HG02763 (cell line): Measurements from ENCODE around the gene ZNRF4.
"Not testable (repeated sequence)": the region's sequence is repeated elsewhere in the genome, so short reads cannot be mapped to it uniquely, and the experiment has no call there.

ENCODE experiments used
- ATAC-seq: cut with Tn5 transposase; IDR thresholded peaks from one replicate; pipeline ENCODE4 v1.9.1; 2021; ENCODE audit warnings: mild to moderate bottlenecking, moderate library complexity; ENCODE audit not compliant: unreplicated experiment

The ZNRF4 gene

GRCh38 chr19:5455367-5456129 is at the start of gene ZNRF4:
Gene ZNRF4 (plus strand): TSS chr19:5455417. CDS start chr19:5455492, 75 bp downstream.
- no peak for ATAC-seq

DNA sequence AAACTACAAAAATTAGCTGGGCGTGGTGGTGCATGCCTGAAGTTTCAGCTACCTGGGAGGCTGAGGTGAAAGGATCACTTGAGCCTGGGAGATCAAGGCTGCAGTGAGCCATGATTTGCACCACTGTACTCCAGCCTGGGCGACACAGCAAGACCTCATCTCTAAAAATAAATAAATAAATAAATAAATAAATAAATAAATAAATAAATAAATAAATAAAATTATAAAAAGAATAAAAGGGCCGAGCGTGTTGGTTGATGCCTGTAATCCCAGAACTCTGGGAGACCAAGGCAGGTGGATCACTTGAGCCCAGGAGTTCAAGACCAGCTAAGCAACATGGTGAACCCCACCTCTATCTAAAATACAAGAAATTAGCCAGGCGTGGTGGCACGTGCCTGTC is 49.0 kb upstream of the ZNRF4 start:
- ATAC-seq, result not testable (repeated sequence)

DNA sequence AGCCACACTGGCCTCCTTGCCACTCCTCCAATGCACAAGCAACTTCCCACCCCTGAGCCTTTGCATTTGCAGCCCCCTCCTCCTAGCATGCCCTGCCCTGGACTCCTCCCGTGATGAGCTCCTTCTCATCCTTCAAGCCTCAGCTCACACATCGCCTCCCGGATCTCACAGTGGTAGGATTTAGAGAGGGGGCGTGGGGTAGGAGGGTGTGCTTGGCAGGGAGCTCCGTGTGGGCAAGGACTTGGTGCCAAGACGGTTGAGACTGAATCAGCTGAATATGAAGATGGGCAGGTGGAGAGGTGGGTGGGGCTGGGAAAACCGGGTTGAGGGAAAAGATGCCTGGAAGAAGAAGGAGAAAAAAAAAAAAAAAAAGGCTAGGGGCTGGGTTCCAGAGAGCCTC is 48.4 kb upstream of the ZNRF4 start:
- ATAC-seq, result no peak

GRCh38 chr19:5407356-5407755 is 47.9 kb upstream of the ZNRF4 start:
- ATAC-seq, result no peak

DNA sequence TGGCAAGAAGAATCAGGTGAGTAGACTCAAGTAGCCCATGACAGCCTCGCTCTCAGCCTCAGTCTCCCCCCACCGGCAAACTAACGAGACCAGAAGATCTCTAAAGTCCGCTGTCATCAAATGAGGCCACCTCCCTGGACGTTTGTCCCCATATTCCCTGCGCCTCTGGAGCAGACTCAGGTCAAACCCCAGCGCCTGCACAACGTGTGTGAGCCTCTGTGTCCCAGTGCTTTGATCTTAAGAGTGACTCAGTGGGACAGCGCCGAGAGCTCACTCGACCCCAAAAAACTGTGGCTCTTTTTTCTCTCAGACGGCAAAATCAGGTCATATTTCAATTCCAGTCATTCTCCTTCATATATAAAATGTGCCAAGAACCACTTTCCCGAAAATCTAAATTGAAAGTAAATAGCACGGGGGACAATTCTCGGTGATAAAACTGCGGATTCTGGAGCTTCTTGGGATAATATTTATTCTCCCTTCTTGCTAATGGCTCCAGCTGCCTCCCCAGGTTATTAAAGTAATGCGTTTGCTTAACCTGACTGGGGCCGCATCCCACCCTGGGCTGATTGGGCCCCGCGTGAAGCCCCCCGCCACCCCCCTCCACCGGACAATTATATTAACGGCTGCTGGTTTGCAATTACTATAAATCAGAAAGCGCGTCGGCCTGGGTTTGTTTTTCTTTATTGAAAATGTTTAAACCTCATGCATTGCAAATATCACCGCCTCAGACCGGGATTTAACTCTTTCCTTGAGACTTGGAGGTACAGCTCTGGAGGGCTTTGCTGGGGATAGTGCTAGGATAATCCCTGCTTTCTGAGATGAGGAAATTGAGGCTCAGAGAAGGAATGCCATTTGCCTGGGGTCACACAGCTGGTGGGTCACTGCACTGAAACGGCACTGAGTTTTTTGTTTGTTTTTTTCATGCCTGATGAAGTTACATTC is 37.5 kb upstream of the ZNRF4 start:
- no peak for ATAC-seq

DNA sequence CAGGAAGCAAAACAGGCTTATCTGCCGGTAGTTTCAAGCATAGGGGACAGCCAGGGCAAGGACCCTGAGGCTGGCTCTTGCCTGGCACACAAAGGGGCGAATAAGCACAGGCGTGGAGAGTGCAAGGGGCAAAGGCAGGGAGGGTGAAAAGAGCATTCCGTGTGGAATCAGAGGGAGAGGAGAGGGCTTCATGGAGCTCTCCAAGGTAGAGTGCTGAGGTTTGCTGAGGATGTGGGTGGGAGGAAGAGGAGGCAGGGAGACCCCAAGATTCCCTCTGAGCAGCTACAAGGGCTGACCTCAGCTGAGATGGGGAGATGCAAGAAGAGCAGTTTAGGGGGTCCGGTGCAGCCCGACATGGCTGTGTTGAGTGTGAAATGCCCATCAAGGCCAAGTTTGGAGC is 36.5 kb upstream of the ZNRF4 start:
- no peak for ATAC-seq

GRCh38 chr19:5420953-5421352 is 34.3 kb upstream of the ZNRF4 start:
- no peak for ATAC-seq

GRCh38 chr19:5423567-5424125 is 31.6 kb upstream of the ZNRF4 start:
- no peak for ATAC-seq

- no peak for ATAC-seq
Observed at GRCh38 chr19:5424192-5424973, 30.8 kb upstream of the ZNRF4 start.

DNA sequence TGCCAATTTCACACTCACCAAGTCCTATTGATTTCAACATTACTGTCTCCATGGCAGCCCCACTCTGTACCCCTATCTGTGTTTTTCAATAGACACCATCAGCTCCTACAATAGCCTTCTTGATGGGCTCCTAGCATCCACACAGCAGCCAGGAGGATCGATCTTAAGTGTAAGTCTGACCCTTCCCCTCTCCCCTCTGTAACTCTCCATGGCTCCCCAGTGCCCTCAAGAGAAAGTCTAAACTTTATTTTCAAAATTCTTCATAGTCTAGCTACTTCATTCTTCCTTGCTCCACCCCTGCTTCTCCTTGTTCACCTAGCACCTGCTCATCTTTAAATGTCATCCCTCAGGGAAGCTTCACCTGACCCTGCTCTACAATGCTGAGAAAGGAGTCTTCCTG is 30.0 kb upstream of the ZNRF4 start:
- no peak for ATAC-seq

DNA sequence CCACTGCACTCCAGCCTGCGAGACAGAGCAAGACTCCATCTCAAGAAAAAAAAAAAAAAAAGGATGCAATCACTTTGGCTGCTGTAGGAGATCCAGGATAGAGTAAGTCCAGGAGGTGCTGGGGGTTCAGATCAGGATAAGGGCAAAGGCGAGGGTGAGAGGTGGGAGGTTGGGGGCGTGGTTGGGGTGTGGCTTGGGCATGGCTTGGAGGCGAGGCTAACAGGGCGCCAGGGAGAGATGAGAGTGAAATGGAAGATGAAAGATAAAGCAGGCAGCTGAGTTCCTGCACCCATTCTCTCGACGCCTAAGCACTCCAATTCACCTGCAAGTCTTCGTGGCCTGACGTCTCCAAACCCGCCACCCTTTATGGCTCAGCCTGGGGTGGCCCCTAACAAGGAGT is 25.0 kb upstream of the ZNRF4 start:
- no peak for ATAC-seq

DNA sequence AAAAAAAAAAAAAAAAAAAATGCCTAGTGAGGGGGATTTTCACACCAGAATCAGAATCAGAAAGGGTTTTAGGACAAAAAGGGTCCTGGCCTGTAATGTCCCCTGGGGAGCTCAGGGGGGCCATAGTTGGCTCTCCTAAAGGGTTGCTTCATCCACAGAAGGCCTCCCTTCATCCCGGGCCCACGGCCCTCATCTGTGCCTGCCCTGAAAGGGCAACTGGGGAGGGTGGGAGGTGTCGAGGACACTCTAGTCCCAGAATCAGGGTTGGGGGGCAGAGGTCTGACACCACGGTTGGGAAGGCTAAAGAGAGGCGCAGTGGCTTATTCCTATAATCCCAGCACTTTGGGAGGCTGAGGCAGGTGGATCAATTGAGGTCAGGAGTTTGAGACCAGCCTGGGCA is 22.5 kb upstream of the ZNRF4 start:
- no peak for ATAC-seq

DNA sequence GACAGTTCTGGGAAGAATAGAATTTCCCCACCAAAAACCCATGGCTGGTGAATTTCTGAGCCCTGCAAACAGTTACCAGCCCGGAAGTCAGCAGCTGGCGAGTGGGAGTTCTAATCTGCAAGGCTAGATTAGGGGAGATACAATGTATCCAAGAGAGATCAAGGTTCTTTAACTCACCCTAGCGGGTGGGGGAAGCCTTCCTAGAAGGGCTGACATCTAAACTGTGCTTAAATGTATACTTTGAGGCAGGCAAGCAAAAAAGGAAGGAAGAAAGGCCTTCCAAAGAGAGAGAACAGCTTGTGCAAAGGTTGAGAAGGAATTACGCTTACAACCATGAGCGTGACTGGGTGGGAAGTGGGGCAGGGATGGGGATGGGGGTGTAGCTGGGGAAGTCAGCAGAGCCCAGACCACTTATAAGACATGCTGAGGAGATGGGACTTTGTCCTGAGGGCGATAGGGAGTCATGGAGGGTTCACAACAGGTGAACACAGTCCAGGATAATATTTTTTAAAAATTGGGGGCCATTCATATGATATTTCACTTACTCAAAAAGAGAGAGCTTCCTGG is 20.8 kb upstream of the ZNRF4 start:
- no peak for ATAC-seq

DNA sequence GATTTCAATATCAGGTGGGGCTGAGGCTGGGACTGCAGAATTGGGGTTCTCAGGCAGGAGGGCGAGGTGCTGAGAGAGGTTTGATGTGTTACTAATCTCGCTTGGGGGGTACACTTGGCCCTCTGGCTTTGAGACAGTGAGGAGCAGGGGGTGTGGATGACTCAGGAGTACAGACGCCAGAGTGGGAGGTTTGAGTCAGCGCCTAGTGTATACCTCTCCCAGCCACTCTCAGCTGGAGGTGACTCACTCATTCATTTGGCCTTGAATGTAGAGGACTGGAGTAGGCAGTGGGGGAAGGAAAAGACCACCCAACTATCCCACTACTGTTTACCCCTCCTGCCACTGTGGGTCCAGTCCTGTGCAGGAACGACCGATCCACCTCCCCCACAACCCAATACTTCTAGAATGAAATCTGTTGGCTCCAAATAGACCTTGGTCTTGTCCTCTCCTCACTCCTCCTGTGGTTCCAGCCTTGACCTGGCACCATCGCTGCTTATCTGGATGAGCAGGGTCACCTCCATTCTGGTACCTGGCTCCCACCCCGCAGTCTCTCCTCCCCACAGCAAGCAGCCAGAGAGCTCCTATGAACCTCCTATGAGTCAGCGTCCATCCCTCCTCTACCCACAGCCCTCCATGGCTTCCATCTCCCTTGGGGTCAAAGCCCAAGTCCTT is 20.1 kb upstream of the ZNRF4 start:
- ATAC-seq, result no peak

- ATAC-seq, result no peak
Observed at GRCh38 chr19:5435642-5436017, 19.6 kb upstream of the ZNRF4 start.

DNA sequence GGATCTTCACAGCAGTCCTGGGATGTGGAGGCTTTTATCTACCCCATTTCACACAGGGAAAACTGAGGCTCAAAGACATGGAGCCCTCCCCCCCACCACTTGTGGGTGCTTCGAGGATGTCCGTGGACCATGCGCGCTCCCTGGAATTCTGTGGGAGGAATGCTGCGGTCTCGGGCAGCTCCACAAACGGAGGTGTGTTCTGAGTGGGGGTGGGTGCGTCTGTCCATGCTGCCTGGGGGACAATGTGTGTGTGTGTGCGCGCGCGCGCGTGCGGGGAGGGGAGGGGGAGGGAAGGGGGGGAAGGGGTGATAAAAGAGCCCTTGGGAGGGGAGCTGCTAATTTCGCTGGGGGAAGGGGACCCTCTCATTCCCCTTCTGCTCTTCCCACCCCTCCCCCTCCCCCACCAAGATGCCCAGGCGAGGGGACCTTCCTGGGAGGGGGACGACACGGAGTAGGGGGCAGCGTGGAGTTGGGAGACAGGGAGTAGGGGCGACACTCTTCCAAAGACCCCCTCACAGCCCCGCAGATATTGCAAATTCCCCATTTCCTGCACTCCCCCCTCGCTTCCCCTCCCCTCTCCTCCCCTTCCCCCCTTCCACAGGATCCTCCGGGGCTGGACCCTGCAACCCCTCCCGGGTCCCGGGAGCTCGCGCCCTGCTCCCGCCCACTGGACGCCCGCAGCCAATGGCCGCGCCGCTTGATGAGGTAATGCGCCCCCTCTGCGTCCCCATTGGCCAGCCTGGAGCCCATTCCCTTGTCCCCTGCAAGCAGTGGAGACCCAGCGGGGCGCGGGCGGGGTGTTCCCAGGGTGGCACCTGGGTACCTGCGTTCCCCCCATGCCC is 18.9 kb upstream of the ZNRF4 start:
- ATAC-seq, result no peak

- no peak for ATAC-seq
Observed at GRCh38 chr19:5436948-5437306, 18.3 kb upstream of the ZNRF4 start.

DNA sequence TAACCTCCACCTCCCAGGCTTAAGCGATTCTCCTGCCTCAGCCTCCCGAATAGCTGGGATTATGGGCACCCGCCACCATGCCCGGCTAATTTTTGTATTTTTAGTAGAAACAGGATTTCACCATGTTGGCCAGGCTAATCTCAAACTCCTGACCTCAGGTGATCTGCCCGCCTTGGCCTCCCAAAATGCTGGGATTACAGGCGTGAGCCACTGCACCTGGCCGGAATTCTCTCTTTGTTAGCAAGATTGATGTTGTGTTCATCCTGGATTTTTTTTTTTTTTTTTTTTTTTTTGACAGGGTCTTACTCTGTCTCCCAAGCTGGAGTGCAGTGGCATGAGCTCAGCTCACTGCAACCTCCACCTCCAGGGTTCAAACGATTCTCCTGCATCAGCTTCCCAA is 16.5 kb upstream of the ZNRF4 start:
- ATAC-seq, result not testable (repeated sequence)

DNA sequence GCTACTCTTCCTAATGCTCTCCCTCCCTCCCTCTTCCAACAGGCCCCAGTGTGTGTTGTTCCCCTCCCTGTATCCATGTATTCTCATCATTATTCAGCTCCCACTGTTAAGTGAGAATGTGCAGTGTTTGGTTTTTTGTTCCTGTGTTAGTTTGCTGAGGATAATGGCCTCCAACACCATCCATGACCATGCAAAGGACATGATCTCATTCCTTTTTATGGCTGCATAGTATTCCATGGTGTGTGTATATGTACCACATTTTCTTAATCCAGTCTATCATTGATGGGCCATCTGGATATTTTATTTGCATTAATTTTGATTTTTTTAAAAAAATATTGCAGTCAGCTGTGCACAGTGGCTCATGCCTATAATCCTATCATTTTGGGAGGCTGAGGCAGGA is 15.8 kb upstream of the ZNRF4 start:
- ATAC-seq, result no peak
